GM10248 (cell line): ENCODE data around the gene CAMK2A.

Experiments
- CTCF ChIA-PET: fragments of 300-600 bp; sonication (Branson Sonifier 250); formaldehyde crosslinking; extraction: SDS; loops from one replicate; lab custom pipeline; 2021; ENCODE audit warnings: antibody characterized with exemption; lab: Yijun Ruan, JAX
- POLR2A ChIA-PET: fragments of 350-650 bp; sonication (Branson Sonifier 250); formaldehyde crosslinking; extraction: SDS; loops from one replicate; lab custom pipeline; 2020; ENCODE audit warnings: antibody characterized with exemption; lab: Yijun Ruan, JAX
- DNase-seq: peaks from one replicate; pipeline ENCODE4 v3.0.0; 2012; ENCODE audit errors: extremely low spot score
- TF ChIP-seq, protein P1 (sequence below): IDR thresholded peaks from 2 replicates; pipeline ENCODE4 v1.5.1; 2012; ENCODE audit warnings: mild to moderate bottlenecking, low read depth; ENCODE audit errors: extremely low read depth, missing control alignments, control extremely low read depth

Gene CAMK2A

DNA sequence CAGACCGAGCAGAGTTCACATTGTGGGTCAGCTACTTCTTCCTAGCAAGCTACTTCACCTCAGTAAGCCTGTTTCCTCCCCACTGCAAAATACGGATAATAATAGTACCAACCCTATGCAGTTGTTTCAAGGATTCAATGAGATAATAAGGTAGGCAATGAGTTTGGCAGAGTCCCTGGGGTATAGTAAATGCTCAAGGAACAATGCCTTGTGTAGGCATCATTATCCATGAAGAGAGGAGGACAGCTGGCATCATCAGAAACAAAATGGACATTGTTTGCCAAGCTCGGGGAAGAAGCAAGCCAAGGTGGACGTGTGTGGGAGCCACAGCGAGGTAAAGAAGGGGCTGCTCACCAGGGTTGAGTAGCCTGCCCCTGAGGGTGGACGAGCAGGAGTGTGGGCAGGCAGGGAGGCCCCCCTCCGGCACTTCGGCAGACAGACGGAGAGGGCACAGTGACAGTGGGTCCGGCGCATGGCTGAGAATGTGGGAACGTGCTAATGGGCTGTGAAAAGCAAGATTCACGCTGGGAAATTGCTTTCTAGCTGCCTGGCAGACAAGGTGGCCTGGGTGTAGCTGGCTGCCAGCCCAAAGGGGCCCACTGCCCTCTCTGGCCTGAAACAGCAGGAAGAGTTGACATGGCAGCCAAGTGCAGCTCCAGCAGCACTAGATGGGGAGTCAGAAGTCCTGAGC, 10.1 kb downstream of the CAMK2A start:
- ChIA-PET CTCF (interaction anchor here (1.5 kb wide), 1 partner anchor 29 kb away, joined by 3 read pairs; no protein-coding TSS in a partner anchor), POLR2A (no interaction called here)
- DNase-seq, result no peak
- TF ChIP-seq, protein P1, sequence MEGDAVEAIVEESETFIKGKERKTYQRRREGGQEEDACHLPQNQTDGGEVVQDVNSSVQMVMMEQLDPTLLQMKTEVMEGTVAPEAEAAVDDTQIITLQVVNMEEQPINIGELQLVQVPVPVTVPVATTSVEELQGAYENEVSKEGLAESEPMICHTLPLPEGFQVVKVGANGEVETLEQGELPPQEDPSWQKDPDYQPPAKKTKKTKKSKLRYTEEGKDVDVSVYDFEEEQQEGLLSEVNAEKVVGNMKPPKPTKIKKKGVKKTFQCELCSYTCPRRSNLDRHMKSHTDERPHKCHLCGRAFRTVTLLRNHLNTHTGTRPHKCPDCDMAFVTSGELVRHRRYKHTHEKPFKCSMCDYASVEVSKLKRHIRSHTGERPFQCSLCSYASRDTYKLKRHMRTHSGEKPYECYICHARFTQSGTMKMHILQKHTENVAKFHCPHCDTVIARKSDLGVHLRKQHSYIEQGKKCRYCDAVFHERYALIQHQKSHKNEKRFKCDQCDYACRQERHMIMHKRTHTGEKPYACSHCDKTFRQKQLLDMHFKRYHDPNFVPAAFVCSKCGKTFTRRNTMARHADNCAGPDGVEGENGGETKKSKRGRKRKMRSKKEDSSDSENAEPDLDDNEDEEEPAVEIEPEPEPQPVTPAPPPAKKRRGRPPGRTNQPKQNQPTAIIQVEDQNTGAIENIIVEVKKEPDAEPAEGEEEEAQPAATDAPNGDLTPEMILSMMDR, result no peak

DNA sequence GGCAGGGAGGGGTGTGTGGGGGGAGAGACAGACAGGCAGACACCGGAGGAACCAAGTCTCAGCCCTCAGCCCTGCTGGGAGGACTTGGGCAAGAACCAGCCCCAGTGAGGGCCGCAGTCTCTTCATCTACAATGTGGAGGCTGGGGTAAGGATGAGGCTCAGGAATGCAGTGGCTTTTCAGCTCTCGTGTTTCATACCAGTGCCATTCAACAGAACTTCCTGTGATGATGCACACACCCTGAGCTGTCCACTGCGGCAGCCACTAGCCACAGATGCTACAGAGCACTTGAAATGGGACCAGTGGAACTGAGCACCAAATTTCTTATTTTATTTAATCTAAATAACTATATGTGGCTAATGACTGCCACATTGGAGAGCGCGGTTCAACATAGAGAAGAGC, 10.7 kb downstream of the CAMK2A start:
- ChIA-PET CTCF (interaction anchor here (1.5 kb wide), 1 partner anchor 30 kb away, joined by 3 read pairs; no protein-coding TSS in a partner anchor), POLR2A (no interaction called here)
- TF ChIP-seq, protein P1, result no peak
- no peak for DNase-seq

DNA sequence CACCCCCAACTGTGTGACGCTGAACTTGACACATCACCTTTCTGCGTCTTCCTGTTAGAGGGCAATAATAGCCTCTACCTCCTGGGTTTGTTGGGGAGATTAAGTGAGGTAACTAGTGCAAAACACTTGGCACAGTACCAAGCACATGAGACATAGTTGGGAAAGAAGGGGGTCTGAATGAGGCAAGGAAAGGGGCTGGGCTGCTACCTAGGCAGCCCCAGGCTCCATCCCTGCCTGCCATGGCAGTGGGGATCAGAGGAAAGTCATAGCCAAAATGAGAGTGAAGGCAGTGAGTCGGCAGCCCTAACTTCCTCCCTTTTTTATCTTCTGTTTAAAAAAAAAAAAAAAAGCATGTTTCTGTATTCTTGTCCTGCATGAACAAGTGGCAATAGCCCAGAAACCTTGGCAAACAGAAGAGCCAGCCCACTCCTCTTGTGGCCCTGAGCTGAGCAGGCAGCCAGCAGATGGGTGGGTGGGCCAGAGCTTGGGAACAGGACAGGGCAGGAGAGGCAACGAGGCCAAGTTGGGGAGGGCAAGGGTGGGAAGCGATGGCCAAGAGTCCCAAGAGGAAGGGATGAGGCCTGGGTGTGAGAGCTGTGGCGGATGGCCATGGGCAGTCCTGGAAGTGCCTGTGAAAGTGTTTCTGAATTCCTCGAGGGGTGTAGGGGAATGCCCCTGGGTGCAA, 11.4 kb downstream of the CAMK2A start:
- POLR2A ChIA-PET, result no interaction called here
- CTCF ChIA-PET, result interaction anchor here (1.5 to 2.0 kb wide), 2 partner anchors 12 to 31 kb away, joined by 3 to 6 read pairs; no protein-coding TSS in a partner anchor
- DNase-seq, result no peak
- TF ChIP-seq, protein P1, result no peak

DNA sequence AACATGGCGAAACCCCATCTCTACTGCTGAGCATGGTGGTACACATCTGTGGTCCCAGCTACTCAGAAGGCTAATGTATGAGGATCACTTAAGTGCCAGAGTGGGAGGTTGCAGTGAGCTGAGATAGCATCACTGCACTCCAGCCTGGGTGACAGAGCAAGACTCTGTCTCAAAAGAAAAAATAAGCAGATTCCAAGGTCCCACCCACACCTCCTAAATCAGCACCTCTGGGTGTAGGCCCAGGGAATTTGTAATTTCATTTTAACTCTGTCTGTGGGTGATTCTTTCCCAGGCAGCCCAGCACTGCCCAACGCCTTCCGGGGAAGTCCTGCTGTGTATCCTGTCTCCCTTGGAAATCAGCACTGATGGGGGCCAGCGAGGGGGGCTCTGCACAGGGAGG, 12.5 kb downstream of the CAMK2A start:
- DNase-seq, result no peak
- ChIA-PET CTCF (interaction anchor here (0.8 to 2.0 kb wide), 2 partner anchors 11 to 27 kb away, joined by 3 to 6 read pairs; no protein-coding TSS in a partner anchor), POLR2A (no interaction called here)
- TF ChIP-seq, protein P1, result no peak

- POLR2A ChIA-PET, result no interaction called here
- TF ChIP-seq, protein P1, result no peak
- DNase-seq, result no peak
- CTCF ChIA-PET, result interaction anchor here (1.2 to 1.6 kb wide), 4 partner anchors 10 to 112 kb away, joined by 3 to 10 read pairs (median 3); no protein-coding TSS in a partner anchor
These were observed 14.8 kb downstream of the CAMK2A start for GRCh38 chr5:150274811-150275210.

- ChIA-PET POLR2A (interaction anchor here (0.7 kb wide), 1 partner anchor 17 kb away, joined by 6 read pairs; no protein-coding TSS in a partner anchor), CTCF (interaction anchor here (0.8 to 2.4 kb wide), 3 partner anchors 66 to 168 kb away, joined by 3 to 13 read pairs (median 4); no protein-coding TSS in a partner anchor)
- TF ChIP-seq, protein P1, result peak; percentile 33
- DNase-seq, result no peak
These were observed 17.0 kb downstream of the CAMK2A start for GRCh38 chr5:150272531-150272930.
